K562 (cell line): ENCODE results near the gene SAP30BP. TPM values are rescaled to one million over a fixed set of nuclear protein-coding genes. Genes with fewer than 3 reads are reported as not detected.

Experiments used
- ATAC-seq: fragments of 200-7000 bp; cut with Tn5 transposase; 3 replicates; pipeline ENCODE4 v1.9.1; 2020; ENCODE audit warnings: moderate library complexity
- BruUV-seq: library from RNA; stranded (reverse); fragments of 400-500 nt; replicated peaks from 2 replicates; lab custom pipeline; 2021; lab: Mats Ljungman, UMichigan
- CTCF ChIA-PET: fragments of 300-600 bp; formaldehyde crosslinking; extraction: SDS; loops from one replicate; lab custom pipeline; 2021; ENCODE audit warnings: low intra/inter-chr PET ratio; lab: Yijun Ruan, JAX
- POLR2A ChIA-PET: fragments of 300-600, 350-650 bp; sonication (Branson Sonifier 250); formaldehyde crosslinking; extraction: SDS; loops from one replicate; lab custom pipeline; 2021; ENCODE audit warnings: antibody characterized with exemption, inconsistent platforms; lab: Yijun Ruan, JAX
- DNase-seq, 4 experiments: peaks; one replicate each; pipeline versions ENCODE4 v3.0.0 to v3.0.0-alpha.2; 2011 to 2018; ENCODE audit warnings: low spot score in 3 of 4, mixed read lengths in 3 of 4; ENCODE audit errors: extremely low read depth in 1 of 4
- FAIRE-seq: peaks from 2 replicates; lab custom pipeline; 2011; peaks lifted over from hg19 to GRCh38; lab: Jason Lieb, UNC
- H2AFZ ChIP-seq: 2 replicates; pipeline ENCODE4 v1.6.0; 2011; ENCODE audit warnings: low read depth, low read length, control low read depth, inconsistent platforms
- H3K27ac ChIP-seq: fragments of 200-600 bp; 3 replicates; pipeline ENCODE4 v1.8.0; 2011; ENCODE audit warnings: low read depth, mild to moderate bottlenecking, control low read depth, inconsistent platforms, low read length, moderate library complexity, mixed read lengths; ENCODE audit errors: extremely low read depth
- H3K27me3 ChIP-seq, 2 experiments: fragments of 300-600 bp in 1 of 2; 2 replicates in 1 of 2; 3 replicates in 1 of 2; pipeline versions ENCODE4 v1.6.0 to v1.8.0; 2011; ENCODE audit warnings: inconsistent platforms in 2 of 2, low read length in 2 of 2, mild to moderate bottlenecking in 1 of 2, mixed read lengths in 1 of 2, moderate library complexity in 1 of 2; ENCODE audit not compliant: control insufficient read depth in 2 of 2, insufficient read depth in 2 of 2
- H3K36me3 ChIP-seq: fragments of 300-600 bp; 3 replicates; pipeline ENCODE4 v1.8.0; 2011; ENCODE audit warnings: mild to moderate bottlenecking, low read length, inconsistent platforms; ENCODE audit not compliant: control insufficient read depth, insufficient read depth
- H3K4me1 ChIP-seq, 2 experiments: fragments of 200-600 bp in 1 of 2; replicated peaks in 1 of 2; 2 replicates in 1 of 2; 3 replicates in 1 of 2; pipeline versions ENCODE4 v1.5.1 to v1.8.0; 2011; ENCODE audit warnings: inconsistent platforms in 2 of 2, low read length in 2 of 2, mild to moderate bottlenecking in 1 of 2, mixed read lengths in 1 of 2, moderate library complexity in 1 of 2; ENCODE audit not compliant: control insufficient read depth in 2 of 2, insufficient read depth in 2 of 2
- H3K4me2 ChIP-seq: 2 replicates; pipeline ENCODE4 v1.6.1; 2011; ENCODE audit warnings: low read length, control low read depth, inconsistent platforms, mixed read lengths; ENCODE audit not compliant: insufficient read depth
- H3K4me3 ChIP-seq: fragments of 200-600 bp; sonication (generic), shearing (Covaris generic); 2 replicates; pipeline ENCODE4 v1.5.1; 2016; ENCODE audit warnings: control low read depth, inconsistent platforms
- H3K79me2 ChIP-seq: fragments of 200-600 bp; 3 replicates; pipeline ENCODE4 v1.8.0; 2011; ENCODE audit warnings: low read length, inconsistent platforms; ENCODE audit not compliant: control insufficient read depth, insufficient read depth
- H3K9ac ChIP-seq, 2 experiments: 2 replicates each; pipeline versions ENCODE4 v1.6.0 to v1.6.1; 2011; ENCODE audit warnings: low read depth in 2 of 2, low read length in 2 of 2, control low read depth in 1 of 2, inconsistent platforms in 1 of 2, mild to moderate bottlenecking in 1 of 2, mixed read lengths in 1 of 2; ENCODE audit not compliant: insufficient read depth in 1 of 2
- H3K9me1 ChIP-seq: one replicate; pipeline ENCODE4 v1.6.0; 2011; ENCODE audit warnings: inconsistent platforms, mild to moderate bottlenecking, low read length, moderate library complexity; ENCODE audit not compliant: control insufficient read depth, insufficient read depth
- H3K9me3 ChIP-seq: replicated peaks from 2 replicates; pipeline ENCODE4 v1.5.1; 2011; ENCODE audit warnings: low read depth, low read length, inconsistent platforms; ENCODE audit not compliant: control insufficient read depth, insufficient read depth
- H4K20me1 ChIP-seq: replicated peaks from 2 replicates; pipeline ENCODE4 v1.6.1; 2011; ENCODE audit warnings: low read length, inconsistent platforms, mixed read lengths; ENCODE audit not compliant: control insufficient read depth, insufficient read depth
- MCM5 ChIP-seq: fragments of 450-650 bp; IDR thresholded peaks from 2 replicates; pipeline ENCODE4 v1.6.1; 2016; ENCODE audit warnings: low read depth
- MCM7 ChIP-seq, 2 experiments: fragments of 450-650 bp; IDR thresholded peaks; 2 replicates each; pipeline ENCODE4 v1.6.1; 2016 to 2018
- NFATC3 ChIP-seq: fragments of 450-650 bp; IDR thresholded peaks from 2 replicates; pipeline ENCODE4 v1.6.1; 2017; ENCODE audit warnings: mild to moderate bottlenecking
- PHF8 ChIP-seq: fragments of 200-600 bp; sonication (generic); IDR thresholded peaks from 2 replicates; pipeline ENCODE4 v1.6.1; 2012; ENCODE audit warnings: mixed run types, mild to moderate bottlenecking, inconsistent platforms, low read length, moderate library complexity, borderline replicate concordance
- SRF ChIP-seq, 2 experiments: fragments of 250-450, 450-650 bp in 1 of 2; sonication (Bioruptor Pico) in 1 of 2; sonication (generic) in 1 of 2; formaldehyde crosslinking; IDR thresholded peaks; 2 replicates each; pipeline versions ENCODE4 v1.5.0 to v1.5.1; 2020 to 2022; ENCODE audit warnings: mild to moderate bottlenecking in 1 of 2, missing genetic modification reagents in 1 of 2
- ZBED1 ChIP-seq: IDR thresholded peaks from 2 replicates; pipeline ENCODE4 v1.6.1; 2014
- ZNF507 ChIP-seq: conservative IDR thresholded peaks from 2 replicates; pipeline ENCODE4 v1.6.1; 2017; ENCODE audit warnings: missing genetic modification characterization, missing compliant biosample characterization
- ZNF583 ChIP-seq: fragments of 250-450 bp; sonication (Bioruptor Pico); IDR thresholded peaks from 2 replicates; pipeline ENCODE4 v1.4.0; 2020
- WGBS: fragments of 100-300 bp; shearing (Covaris generic); methylation state at CpG from one replicate; pipeline ENCODE4 v1.1.6; 2016; ENCODE audit warnings: low coverage, mixed read lengths; ENCODE audit not compliant: insufficient coverage; ENCODE audit errors: missing lambda C conversion rate; 5-methylcytosine and 5-hydroxymethylcytosine counted together
- in situ Hi-C: fragments of 300-500 bp; cut with MboI; formaldehyde crosslinking; loops from 4 replicates; pipeline ENCODE4 v1.15.0; 2018; ENCODE audit warnings: inconsistent platforms, mixed read lengths
- intact Hi-C: fragments of 100-400 bp; cut with micrococcal nuclease; formaldehyde crosslinking; loops from 2 replicates; pipeline ENCODE4 v1.14.2; 2022
- polyA plus RNA-seq, 8 experiments: library from polyadenylated mRNA; depleted of rRNA in 4 of 8; stranded (reverse) in 5 of 8; unstranded in 3 of 8; fragments of >200 nt; fragmentation: Nextera tagmentation in 2 of 8; fragmentation: Illumina TruSeq in 1 of 8; extraction: Ambion mirVana in 2 of 8; extraction: Trizol in 1 of 8; gene quantifications; 2 replicates each; pipeline versions ENCODE4 v1.2.1 to v1.2.3, GENCODE V29; 2011 to 2014; ENCODE audit warnings: inconsistent platforms in 1 of 8, missing spikeins in 1 of 8
- total RNA-seq, 7 experiments: library from RNA; depleted of rRNA in 6 of 7; stranded (reverse); fragments of >200 nt in 6 of 7; fragmentation: Illumina TruSeq in 2 of 7; extraction: Trizol in 2 of 7; gene quantifications; 2 replicates each; pipeline versions ENCODE4 v1.2.1 to v1.2.3, GENCODE V29; 2011 to 2021; ENCODE audit warnings: low replicate concordance in 1 of 7
- TF ChIP-seq, protein P1 (sequence below): sonication (generic); formaldehyde crosslinking; IDR thresholded peaks from 2 replicates; pipeline ENCODE4 v1.8.0; 2022; ENCODE audit warnings: mild to moderate bottlenecking, missing genetic modification reagents
- TF ChIP-seq, protein P2 (sequence below): sonication (generic); formaldehyde crosslinking; IDR thresholded peaks from 2 replicates; pipeline ENCODE4 v1.8.0; 2022; ENCODE audit warnings: mild to moderate bottlenecking, missing genetic modification reagents, borderline replicate concordance
- TF ChIP-seq, protein P3 (sequence below): fragments of 450-650 bp; IDR thresholded peaks from 2 replicates; pipeline ENCODE4 v1.6.1; 2016
- TF ChIP-seq, protein P4 (sequence below): fragments of 250-450 bp; sonication (Bioruptor Pico); IDR thresholded peaks from 2 replicates; pipeline ENCODE4 v1.8.0; 2022; ENCODE audit warnings: moderate library complexity, mild to moderate bottlenecking, inconsistent platforms

The SAP30BP gene
- total and polyA plus RNA-seq, 9 of the 15 experiments (the other 6 are each of a cell fraction or from before 2014, with no cell fraction given), result 45.3 to 154 (median 71.7) TPM

DNA sequence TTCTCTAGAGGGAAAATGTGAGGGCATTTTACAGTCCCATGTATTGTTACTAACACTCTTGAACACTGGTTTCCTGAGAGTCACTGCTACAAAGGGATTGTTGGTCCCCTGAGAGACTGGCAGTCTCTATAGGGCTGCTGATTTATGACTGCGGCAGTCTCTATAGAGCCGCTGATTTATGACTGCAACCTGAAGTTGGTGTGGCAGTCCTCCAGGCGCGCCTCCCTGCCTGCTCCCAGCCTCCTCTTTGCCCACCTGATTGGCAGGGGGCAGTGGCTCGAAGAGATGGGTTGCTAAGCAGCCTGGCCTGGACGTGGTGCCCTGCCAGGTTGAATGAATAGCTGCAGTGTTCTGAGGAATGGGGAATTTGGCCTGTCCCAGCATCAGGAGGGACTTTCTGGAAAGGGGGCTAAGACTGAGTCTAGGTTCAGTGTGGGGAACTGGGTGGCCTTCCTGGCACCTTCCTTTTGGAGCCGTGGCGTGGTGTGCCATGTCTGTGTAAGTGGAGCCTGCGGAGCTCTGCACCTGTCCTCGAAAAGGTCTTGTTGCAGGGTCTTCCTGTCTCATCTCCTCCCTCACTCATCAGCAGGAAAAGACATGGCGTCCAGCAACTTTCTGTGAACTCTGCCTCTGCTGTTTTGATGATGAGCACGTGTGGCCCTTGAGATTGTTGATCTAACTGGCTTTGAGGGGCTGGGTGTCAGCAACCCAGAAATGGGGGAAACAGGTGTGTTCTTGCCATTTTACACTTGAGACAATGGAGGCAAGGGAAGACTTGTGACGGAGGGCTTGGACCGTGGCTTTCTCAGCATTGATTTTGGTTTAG, 24.9 kb downstream of the SAP30BP start:
- ATAC-seq (no peak), FAIRE-seq (no peak), DNase-seq (no peak)
- 92% methylated on average over 14 of the region's 14 CpGs for WGBS
- Histone ChIP-seq H3K4me3 (no peak overlapping the region), H4K20me1 (0 out of 2 replicates have a peak, but pooled peaks cover 11% of the 10 kb centered on the region), H3K9me3 (no peaks in the 10 kb centered on the region), H2AFZ (no peak overlapping the region), H3K4me2 (no peak overlapping the region), H3K36me3 (peaks cover 73% of the 10 kb centered on the region), H3K9me1 (peaks cover 5% of the 10 kb centered on the region), H3K79me2 (0 out of 3 replicates have a peak, but pooled peaks cover 13% of the 10 kb centered on the region), H3K27ac (no peak overlapping the region), H3K4me1 (no peaks in the 10 kb centered on the region; a peak in 1 of 5 replicates), H3K27me3 (no peaks in the 10 kb centered on the region), H3K9ac (0 out of 4 replicates have a peak overlapping the region, but pooled peaks of 1 of the 2 experiments have one; percentile 50)
- no TSS peak for BruUV-seq
- TF ChIP-seq, protein P1, sequence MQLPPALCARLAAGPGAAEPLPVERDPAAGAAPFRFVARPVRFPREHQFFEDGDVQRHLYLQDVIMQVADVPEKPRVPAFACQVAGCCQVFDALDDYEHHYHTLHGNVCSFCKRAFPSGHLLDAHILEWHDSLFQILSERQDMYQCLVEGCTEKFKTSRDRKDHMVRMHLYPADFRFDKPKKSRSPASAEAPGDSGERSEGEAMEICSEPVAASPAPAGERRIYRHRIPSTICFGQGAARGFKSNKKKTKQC (CRISPR knock-in tag), result no peak
- TF ChIP-seq, protein P2, sequence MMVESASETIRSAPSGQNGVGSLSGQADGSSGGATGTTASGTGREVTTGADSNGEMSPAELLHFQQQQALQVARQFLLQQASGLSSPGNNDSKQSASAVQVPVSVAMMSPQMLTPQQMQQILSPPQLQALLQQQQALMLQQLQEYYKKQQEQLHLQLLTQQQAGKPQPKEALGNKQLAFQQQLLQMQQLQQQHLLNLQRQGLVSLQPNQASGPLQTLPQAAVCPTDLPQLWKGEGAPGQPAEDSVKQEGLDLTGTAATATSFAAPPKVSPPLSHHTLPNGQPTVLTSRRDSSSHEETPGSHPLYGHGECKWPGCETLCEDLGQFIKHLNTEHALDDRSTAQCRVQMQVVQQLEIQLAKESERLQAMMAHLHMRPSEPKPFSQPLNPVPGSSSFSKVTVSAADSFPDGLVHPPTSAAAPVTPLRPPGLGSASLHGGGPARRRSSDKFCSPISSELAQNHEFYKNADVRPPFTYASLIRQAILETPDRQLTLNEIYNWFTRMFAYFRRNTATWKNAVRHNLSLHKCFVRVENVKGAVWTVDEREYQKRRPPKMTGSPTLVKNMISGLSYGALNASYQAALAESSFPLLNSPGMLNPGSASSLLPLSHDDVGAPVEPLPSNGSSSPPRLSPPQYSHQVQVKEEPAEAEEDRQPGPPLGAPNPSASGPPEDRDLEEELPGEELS (CRISPR knock-in tag), result no peak
- TF ChIP-seq SRF (CRISPR knock-in tag; IDR thresholded peaks at IDR 0.05) (no peak), NFATC3 (no peak), ZNF507 (tag) (no peak), ZNF583 (CRISPR knock-in tag) (no peak), ZBED1 (no peak), MCM5 (no peak), PHF8 (no peak), MCM7 (IDR thresholded peaks at IDR 0.05) (no peak)
- TF ChIP-seq, protein P3, sequence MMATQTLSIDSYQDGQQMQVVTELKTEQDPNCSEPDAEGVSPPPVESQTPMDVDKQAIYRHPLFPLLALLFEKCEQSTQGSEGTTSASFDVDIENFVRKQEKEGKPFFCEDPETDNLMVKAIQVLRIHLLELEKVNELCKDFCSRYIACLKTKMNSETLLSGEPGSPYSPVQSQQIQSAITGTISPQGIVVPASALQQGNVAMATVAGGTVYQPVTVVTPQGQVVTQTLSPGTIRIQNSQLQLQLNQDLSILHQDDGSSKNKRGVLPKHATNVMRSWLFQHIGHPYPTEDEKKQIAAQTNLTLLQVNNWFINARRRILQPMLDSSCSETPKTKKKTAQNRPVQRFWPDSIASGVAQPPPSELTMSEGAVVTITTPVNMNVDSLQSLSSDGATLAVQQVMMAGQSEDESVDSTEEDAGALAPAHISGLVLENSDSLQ, result no peak
- TF ChIP-seq, protein P4, sequence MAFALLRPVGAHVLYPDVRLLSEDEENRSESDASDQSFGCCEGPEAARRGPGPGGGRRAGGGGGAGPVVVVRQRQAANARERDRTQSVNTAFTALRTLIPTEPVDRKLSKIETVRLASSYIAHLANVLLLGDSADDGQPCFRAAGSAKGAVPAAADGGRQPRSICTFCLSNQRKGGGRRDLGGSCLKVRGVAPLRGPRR (CRISPR knock-in tag), result no peak
- POLR2A ChIA-PET, result interaction anchor here (0.6 to 1.4 kb wide), 5 partner anchors 8 to 75 kb away, joined by 3 to 13 read pairs (median 3); a partner anchor contains a TSS
- intact Hi-C loops, result no loop called here
- CTCF ChIA-PET, result no interaction called here
- in situ Hi-C loops, result no loop called here
